Naive B cell (primary cell): ENCODE results near the gene UBA6. TPM values are rescaled to one million over a fixed set of nuclear protein-coding genes. Genes with fewer than 3 reads are reported as not detected.

Experiments
- ATAC-seq, 2 donors: fragments of 150-1000 bp; cut with Tn5 transposase; 2 replicates each; pipeline ENCODE4 v1.10.0; 2021; ENCODE audit warnings: low read depth in 2 of 2, mild to moderate bottlenecking in 2 of 2, moderate library complexity in 2 of 2
- DNase-seq: peaks from one replicate; pipeline ENCODE4 v3.0.0; 2022
- H3K27ac Mint-ChIP-seq, 6 donors: one replicate each; pipeline ENCODE4 v1.8.0; 2020 to 2022; ENCODE audit warnings: mild to moderate bottlenecking in 6 of 6, mixed read lengths in 6 of 6, moderate library complexity in 5 of 6, inconsistent platforms in 2 of 6
- H3K27me3 Mint-ChIP-seq, 3 donors: one replicate each; pipeline ENCODE4 v1.8.0; 2021 to 2022; ENCODE audit warnings: mixed read lengths in 3 of 3, mild to moderate bottlenecking in 1 of 3
- H3K36me3 Mint-ChIP-seq, 2 donors: one replicate each; pipeline ENCODE4 v1.8.0; 2020 to 2022; ENCODE audit warnings: mixed read lengths in 2 of 2, inconsistent platforms in 1 of 2, mild to moderate bottlenecking in 1 of 2
- H3K4me1 Mint-ChIP-seq, 3 donors: one replicate each; pipeline ENCODE4 v1.8.0; 2020 to 2022; ENCODE audit warnings: mixed read lengths in 3 of 3, inconsistent platforms in 1 of 3, mild to moderate bottlenecking in 1 of 3, moderate library complexity in 1 of 3
- H3K4me3 Mint-ChIP-seq, 8 donors: one replicate each; pipeline ENCODE4 v1.8.0; 2020 to 2022; ENCODE audit warnings: mild to moderate bottlenecking in 8 of 8, mixed read lengths in 8 of 8, moderate library complexity in 8 of 8, inconsistent platforms in 2 of 8
- H3K9me3 Mint-ChIP-seq, 7 donors: one replicate each; pipeline ENCODE4 v1.8.0; 2020 to 2022; ENCODE audit warnings: mixed read lengths in 7 of 7, mild to moderate bottlenecking in 5 of 7, inconsistent platforms in 2 of 7, moderate library complexity in 1 of 7
- polyA plus RNA-seq, 6 donors: library from polyadenylated mRNA; unstranded; fragments of 300-500 nt; fragmentation: Illumina TruSeq; gene quantifications; one replicate each; pipeline ENCODE4 v1.2.3, GENCODE V29; 2021; ENCODE audit warnings: low read depth in 6 of 6

The UBA6 gene
- polyA plus RNA-seq, 6 donors from 2014 or later, result 10.3 to 40.9 (median 26.6) TPM

DNA sequence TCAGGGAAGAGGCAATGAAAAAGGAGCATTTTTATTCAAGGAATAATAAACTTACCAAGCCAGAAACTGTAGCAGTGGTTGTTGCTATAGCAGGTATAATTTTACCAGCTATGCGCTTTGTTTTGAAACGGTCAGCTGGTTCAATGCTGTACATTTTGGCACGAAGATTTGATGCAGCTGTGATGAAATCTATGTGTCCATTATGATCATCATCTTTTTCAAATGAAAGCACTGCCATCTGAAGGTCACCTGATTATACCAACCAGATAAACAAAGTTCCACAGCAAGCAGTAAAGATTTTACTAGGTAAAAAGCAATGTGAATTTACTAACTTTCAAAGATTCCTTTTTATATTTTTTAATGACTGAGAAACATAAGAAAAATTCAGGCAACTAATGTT, 76.0 kb downstream of the UBA6 start:
- DNase-seq, result no peak
- Mint-ChIP-seq H3K27ac (peak overlapping the region in 1 of 6 donors; percentile 38), H3K4me3 (no peak overlapping the region), H3K4me1 (no peaks in the 10 kb centered on the region), H3K9me3 (no peaks in the 10 kb centered on the region), H3K36me3 (peaks cover 8 to 21% of the 10 kb centered on the region in 2 donors), H3K27me3 (no peaks in the 10 kb centered on the region)
- ATAC-seq, result no peak

DNA sequence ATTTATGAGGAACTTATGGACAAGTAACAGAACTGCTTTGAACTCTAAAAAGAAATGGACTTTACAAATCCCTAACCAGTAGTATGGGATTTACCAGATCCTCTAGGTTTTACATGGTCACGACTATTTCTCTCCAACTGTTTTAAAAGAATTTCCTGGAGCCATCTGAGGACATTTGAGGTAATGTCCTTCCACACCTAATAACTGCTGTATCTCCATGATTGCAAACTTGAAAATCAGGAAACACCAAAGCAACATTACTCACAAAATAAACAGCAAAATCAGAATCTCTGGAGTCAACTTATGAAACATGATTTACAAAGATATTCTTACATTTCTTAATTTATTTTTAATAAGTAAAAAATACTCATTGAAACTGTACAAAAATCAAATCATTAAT, 84.5 kb downstream of the UBA6 start:
- no peak for ATAC-seq

DNA sequence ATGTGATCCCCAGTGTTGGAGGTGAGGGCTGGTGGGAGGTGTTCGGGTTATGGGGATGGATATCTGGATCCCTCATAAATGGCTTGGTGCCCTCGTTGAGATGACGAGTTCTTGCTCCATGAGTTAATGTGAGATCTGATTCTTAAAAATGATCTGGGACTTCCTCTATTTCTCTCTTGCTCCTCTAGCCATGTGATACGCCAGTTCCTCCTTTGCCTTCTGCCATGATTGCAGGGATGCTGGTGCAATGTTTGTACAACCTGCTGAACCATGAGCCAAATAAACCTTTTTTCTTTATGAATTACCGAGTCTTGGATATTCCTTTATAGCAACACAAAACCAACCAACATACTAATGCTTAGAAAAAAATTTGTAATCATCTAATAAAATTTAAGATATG, 85.8 kb downstream of the UBA6 start:
- Mint-ChIP-seq H3K36me3 (peaks cover 10 to 48% of the 10 kb centered on the region in 2 donors), H3K27ac (peak overlapping the region in 4 of 6 donors; percentile 23 to 74 (median 58)), H3K27me3 (no peaks in the 10 kb centered on the region), H3K4me3 (peak overlapping the region in 1 of 8 donors; percentile 2), H3K9me3 (peaks cover 2 to 33% (median 13%) of the 10 kb centered on the region in 7 donors), H3K4me1 (peaks cover 7 to 24% (median 22%) of the 10 kb centered on the region in 3 donors)
- ATAC-seq (peak in 1 of 2 donors; percentile 36), DNase-seq (no peak)

More for the DNA sequence above, 84.5 kb downstream of the UBA6 start:
- Mint-ChIP-seq H3K4me3 (no peak overlapping the region), H3K9me3 (peaks cover 0 to 26% (median 13%) of the 10 kb centered on the region in 7 donors), H3K27ac (no peak overlapping the region), H3K27me3 (no peaks in the 10 kb centered on the region), H3K36me3 (peaks cover 8 to 41% of the 10 kb centered on the region in 2 donors), H3K4me1 (peaks cover 7 to 24% (median 22%) of the 10 kb centered on the region in 3 donors)
- no peak for DNase-seq

DNA sequence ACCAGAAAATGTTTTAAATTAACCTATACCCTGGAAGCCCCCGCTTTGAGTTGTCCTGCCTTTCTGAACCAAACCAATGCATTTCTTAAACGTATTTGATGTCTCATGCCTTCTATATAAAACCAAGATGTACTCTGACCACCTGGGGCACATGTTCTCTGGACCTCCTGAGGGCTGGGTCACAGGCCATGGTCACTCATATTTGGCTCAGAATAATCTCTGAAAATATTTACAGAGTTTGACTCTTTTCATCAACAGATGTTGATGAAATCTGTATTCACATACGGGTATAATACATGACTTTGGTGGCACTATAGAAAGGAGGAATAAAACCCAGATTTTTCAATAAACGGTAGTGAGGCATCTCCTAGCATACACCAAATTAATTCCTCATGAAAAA, 86.8 kb downstream of the UBA6 start:
- Mint-ChIP-seq H3K4me3 (no peak overlapping the region), H3K27me3 (no peaks in the 10 kb centered on the region), H3K9me3 (peaks cover 9 to 43% (median 14%) of the 10 kb centered on the region in 7 donors), H3K4me1 (peaks cover 7 to 24% (median 22%) of the 10 kb centered on the region in 3 donors), H3K27ac (peak overlapping the region in 1 of 6 donors; percentile 35), H3K36me3 (peaks cover 20 to 53% of the 10 kb centered on the region in 2 donors)
- ATAC-seq, result no peak
- DNase-seq, result no peak

DNA sequence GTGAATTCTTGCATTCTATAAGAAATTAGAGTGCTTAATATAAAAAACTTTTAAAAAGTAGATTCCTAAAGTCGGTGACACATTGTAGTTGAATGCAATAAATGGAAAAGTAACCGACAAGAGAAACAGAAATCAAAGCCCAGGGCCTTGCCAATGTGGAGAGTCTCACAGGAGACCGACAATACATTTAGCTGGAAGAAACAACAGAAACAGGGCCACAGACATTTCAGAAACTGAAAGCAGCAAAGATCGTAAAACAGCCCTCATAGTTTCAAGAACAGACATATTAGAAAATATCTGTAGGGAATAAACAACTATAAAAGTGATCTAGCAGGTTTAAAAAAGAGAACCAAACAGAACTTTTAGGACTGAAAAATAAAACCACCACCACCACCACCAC, 92.9 kb downstream of the UBA6 start:
- Mint-ChIP-seq H3K36me3 (peaks cover 48 to 56% of the 10 kb centered on the region in 2 donors), H3K4me3 (no peak overlapping the region), H3K27ac (peak overlapping the region in 4 of 6 donors; percentile 39 to 86 (median 64)), H3K9me3 (peaks cover 2 to 22% (median 10%) of the 10 kb centered on the region in 7 donors), H3K27me3 (no peaks in the 10 kb centered on the region), H3K4me1 (peaks cover 17 to 33% (median 30%) of the 10 kb centered on the region in 3 donors)
- DNase-seq, result no peak
- ATAC-seq, result no peak

DNA sequence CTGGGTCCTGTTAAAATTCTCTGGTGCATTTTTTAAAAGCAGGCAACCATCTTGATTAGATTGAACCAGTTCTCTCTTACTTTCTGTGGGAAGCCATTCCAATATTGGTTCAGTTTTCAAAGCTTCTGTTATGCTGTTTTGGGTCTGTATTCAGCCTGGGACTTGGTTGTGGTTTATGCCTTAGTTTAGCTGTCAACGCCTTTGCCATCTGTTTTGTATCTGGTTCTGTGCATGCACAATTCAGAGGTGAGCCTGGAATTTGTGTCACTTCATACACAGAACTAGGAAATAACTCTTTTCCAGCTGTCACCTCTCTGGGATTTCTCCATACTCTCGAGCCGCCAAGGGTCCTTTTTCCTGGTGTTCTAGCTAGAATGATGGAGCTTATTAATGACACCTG, 96.2 kb downstream of the UBA6 start:
- Mint-ChIP-seq H3K4me3 (no peak overlapping the region), H3K27me3 (no peaks in the 10 kb centered on the region), H3K27ac (peak overlapping the region in 4 of 6 donors; percentile 52 to 91 (median 76)), H3K36me3 (peaks cover 67 to 75% of the 10 kb centered on the region in 2 donors), H3K4me1 (peaks cover 34 to 59% (median 52%) of the 10 kb centered on the region in 3 donors), H3K9me3 (peaks cover 0 to 5% (median 4%) of the 10 kb centered on the region in 7 donors)
- ATAC-seq (no peak), DNase-seq (no peak)

DNA sequence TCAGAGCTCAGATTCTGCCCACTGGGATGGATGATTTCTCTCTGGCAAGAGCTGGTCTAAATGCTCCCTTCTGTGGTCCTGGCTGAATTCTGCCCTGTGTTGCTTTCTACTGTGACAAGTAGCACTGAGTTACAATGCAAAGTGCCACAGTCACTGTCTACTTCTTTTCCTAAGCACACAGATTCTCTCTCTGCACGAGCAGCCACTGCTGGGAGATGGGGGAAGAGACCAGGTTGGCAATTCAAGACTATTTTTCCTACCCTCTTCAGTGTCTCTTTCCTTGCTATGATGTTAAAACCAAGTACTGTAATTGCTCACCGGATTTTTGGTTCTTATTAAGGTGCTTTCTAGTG, 97.0 kb downstream of the UBA6 start:
- no peaks in the 10 kb centered on the region for H3K27me3 Mint-ChIP-seq
- DNase-seq (no peak), ATAC-seq (no peak)
- peaks cover 35 to 66% (median 53%) of the 10 kb centered on the region in 3 donors for H3K4me1 Mint-ChIP-seq
- peak overlapping the region; percentile 52 to 90 (median 76) for H3K27ac Mint-ChIP-seq
- peaks cover 0 to 1% (median 0%) of the 10 kb centered on the region in 7 donors for H3K9me3 Mint-ChIP-seq
- peaks cover 63 to 71% of the 10 kb centered on the region in 2 donors for H3K36me3 Mint-ChIP-seq
- peak overlapping the region in 1 of 8 donors; percentile 1 for H3K4me3 Mint-ChIP-seq

DNA sequence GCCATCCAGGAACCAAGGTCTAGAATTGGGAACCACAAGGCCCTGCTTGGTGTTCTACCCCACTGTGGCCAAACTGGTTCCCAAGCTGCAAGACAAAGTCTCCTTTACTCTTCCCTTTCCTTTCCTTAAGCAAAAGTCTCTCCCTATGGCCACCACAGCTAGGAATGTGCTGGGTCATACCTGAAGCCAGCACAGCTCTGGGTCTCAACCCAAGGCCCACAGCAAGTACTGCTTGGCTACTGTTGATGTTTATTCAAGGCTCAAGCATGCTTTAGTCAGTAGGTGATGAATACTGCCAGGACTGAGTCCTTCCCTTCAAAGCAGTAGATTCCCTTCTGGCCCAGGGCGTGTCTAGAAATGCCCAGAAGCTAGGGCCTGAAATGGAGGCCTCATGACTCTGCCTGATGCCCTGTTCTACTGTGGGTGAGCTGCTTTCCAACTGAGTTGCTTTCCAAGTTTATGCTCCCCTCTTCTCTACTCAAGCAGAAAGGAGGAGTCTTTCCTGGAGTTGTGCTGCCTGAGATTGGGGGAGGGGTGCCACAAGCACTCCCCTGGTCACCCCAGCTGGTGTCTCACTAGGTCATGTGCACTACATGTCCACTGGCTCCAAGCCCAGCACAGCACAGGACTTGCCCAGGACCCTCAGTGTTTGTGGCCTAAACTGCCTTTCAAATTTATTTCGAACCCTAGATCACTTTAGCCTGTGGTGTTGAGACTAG, 97.5 kb downstream of the UBA6 start:
- Mint-ChIP-seq H3K36me3 (peaks cover 66 to 72% of the 10 kb centered on the region in 2 donors), H3K9me3 (peaks cover 0 to 1% (median 0%) of the 10 kb centered on the region in 7 donors), H3K27me3 (no peaks in the 10 kb centered on the region), H3K4me1 (peaks cover 39 to 70% (median 58%) of the 10 kb centered on the region in 3 donors), H3K4me3 (no peak overlapping the region), H3K27ac (peak overlapping the region; percentile 57 to 90 (median 81))
- DNase-seq (no peak), ATAC-seq (no peak)

DNA sequence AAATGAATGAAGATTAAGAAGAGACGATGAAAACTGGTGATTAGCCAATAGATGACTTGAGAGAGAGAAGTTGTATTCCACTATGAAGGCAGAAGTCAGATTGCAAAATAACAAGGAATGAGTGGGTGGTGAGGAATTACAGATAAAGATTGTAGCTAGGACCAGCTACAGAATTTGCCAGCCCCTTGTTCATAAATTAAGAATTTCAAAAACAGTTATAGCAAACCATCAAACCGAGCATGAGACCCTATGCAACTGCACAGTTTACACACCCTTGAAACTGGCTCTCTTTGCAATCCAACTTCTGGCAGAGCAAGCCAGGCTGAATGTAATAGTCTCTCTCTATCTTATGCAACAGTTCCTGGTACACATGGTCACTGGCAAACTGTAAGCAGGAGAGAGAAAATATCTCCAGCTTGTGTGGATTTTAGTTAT, 107.2 kb downstream of the UBA6 start:
- peaks cover 36 to 43% (median 42%) of the 10 kb centered on the region in 3 donors for H3K4me1 Mint-ChIP-seq
- no peaks in the 10 kb centered on the region for H3K9me3 Mint-ChIP-seq
- no peak for ATAC-seq
- no peak for DNase-seq
- H3K4me3 Mint-ChIP-seq, result no peak overlapping the region
- H3K27me3 Mint-ChIP-seq, result no peaks in the 10 kb centered on the region
- peak overlapping the region in 4 of 6 donors; percentile 1 to 80 (median 40) for H3K27ac Mint-ChIP-seq
- peaks cover 42 to 68% of the 10 kb centered on the region in 2 donors for H3K36me3 Mint-ChIP-seq

DNA sequence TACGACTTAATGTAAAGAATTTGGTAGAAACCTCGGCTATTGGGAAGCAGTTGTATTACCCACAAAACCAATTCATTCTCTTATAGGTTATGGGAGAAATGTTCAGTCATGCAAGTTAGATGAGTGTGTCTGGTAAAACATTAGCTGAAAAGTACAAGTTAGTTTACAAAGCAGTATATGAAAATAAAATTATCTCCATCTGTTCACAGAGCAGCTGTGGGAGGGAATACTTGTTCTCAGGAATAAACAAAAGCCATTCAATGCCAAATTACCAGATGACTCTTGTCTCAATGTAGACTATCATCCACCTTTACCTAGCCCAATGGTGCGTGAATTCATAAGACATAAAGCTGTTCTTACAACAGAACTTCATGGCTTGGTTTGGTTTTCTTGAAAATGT, 113.8 kb downstream of the UBA6 start:
- DNase-seq (no peak), ATAC-seq (no peak)
- Mint-ChIP-seq H3K36me3 (peaks cover 33 to 42% of the 10 kb centered on the region in 2 donors), H3K4me3 (no peak overlapping the region), H3K9me3 (no peaks in the 10 kb centered on the region), H3K27me3 (no peaks in the 10 kb centered on the region), H3K4me1 (peaks cover 10 to 36% (median 27%) of the 10 kb centered on the region in 3 donors), H3K27ac (peak overlapping the region in 4 of 6 donors; percentile 27 to 78 (median 55))

DNA sequence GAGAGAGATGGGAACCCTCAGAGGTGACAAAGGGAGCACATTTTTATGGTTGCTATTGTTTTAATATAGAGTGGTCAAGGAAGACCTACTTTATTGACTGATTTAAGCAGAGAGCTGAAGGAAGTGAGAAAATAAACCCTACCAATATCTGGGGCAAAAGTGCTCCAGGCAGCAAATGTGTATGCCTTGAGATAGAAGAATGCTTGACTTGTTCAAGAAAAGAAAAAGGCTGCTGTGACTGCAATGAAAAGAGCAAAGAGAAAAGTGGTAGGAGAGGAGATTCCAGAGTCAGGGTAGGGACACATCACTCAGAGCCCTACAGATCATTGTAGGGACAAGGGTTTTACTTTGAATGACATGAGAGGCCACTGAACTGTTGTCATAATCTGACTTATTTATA, 116.5 kb downstream of the UBA6 start:
- no peak for DNase-seq
- Mint-ChIP-seq H3K9me3 (no peaks in the 10 kb centered on the region), H3K4me1 (peaks cover 28 to 61% (median 40%) of the 10 kb centered on the region in 3 donors), H3K4me3 (peak overlapping the region in 2 of 8 donors; percentile 3 to 30), H3K27ac (peak overlapping the region in 5 of 6 donors; percentile 0 to 85 (median 76)), H3K27me3 (no peaks in the 10 kb centered on the region), H3K36me3 (peaks cover 31 to 37% of the 10 kb centered on the region in 2 donors)
- no peak for ATAC-seq

DNA sequence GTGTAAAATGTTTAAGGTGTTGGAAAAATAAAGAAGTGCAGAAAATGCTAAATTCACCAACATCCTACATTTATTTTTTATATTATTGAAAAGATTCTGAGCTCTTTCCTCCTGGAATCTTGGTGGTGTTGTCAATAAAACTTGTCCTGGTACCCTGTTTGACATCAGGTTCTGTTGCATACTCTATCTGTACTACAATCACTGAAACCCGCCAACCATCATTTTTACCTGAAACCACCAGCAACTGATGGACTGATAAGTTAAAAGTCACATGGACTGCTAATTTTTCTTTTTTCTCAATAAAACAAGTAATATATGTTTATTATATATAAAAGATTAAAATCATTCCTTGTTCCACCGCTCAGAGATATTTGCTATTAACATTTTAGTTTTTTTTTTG, 119.0 kb downstream of the UBA6 start:
- H3K36me3 Mint-ChIP-seq, result peaks cover 38 to 42% of the 10 kb centered on the region in 2 donors
- no peaks in the 10 kb centered on the region for H3K27me3 Mint-ChIP-seq
- H3K4me3 Mint-ChIP-seq, result peak overlapping the region; percentile 38 to 92 (median 73)
- H3K9me3 Mint-ChIP-seq, result no peaks in the 10 kb centered on the region
- H3K27ac Mint-ChIP-seq, result peak overlapping the region; percentile 89 to 98 (median 94)
- H3K4me1 Mint-ChIP-seq, result peaks cover 40 to 57% (median 45%) of the 10 kb centered on the region in 3 donors
- ATAC-seq, result no peak
- DNase-seq, result no peak

DNA sequence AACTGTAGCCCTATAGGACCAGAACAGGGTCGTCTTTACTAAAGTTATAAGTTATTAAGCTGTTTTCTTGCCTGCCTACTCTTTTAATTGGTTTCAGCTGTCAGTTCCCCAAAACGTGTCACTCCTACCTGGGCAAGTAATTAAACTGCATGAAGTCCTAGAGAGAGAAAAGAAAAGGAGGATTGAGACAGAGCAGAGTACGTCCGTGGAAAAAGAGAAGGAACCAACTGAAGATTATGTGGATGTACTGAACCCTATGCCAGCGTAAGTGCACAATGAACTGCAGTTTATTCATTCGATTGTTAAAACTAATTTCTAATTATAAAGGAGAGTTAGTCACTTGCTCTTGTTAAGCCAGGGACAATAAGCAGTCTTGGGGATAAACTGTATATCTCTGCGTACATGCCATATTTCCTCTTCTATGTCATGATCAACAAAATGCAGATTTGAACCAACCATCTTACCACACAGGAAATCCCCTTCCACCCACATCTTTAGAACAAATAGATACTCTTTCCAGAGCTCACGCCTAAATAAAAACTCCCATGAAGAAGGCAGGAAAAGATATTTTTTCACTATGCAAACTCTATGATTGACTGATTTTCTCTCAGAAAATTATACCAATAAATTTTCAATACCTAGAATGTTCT, 119.6 kb downstream of the UBA6 start:
- ATAC-seq (peak; percentile 96 to 97), DNase-seq (peak; percentile 57)
- H3K27me3 Mint-ChIP-seq, result no peaks in the 10 kb centered on the region
- peak overlapping the region; percentile 38 to 92 (median 73) for H3K4me3 Mint-ChIP-seq
- H3K36me3 Mint-ChIP-seq, result peaks cover 35 to 39% of the 10 kb centered on the region in 2 donors
- no peaks in the 10 kb centered on the region for H3K9me3 Mint-ChIP-seq
- H3K4me1 Mint-ChIP-seq, result peaks cover 40 to 61% (median 45%) of the 10 kb centered on the region in 3 donors
- peak overlapping the region; percentile 89 to 98 (median 94) for H3K27ac Mint-ChIP-seq
